HepG2 (cell line): ENCODE measurements around the gene DEFB121. TPM values are rescaled to one million over a fixed set of nuclear protein-coding genes. Genes with fewer than 3 reads are reported as not detected.

Experiments used
- ATAC-seq: fragments of 200-7000 bp; cut with Tn5 transposase; 3 replicates; pipeline ENCODE4 v1.9.1; 2020; ENCODE audit warnings: mild to moderate bottlenecking, moderate library complexity
- BruUV-seq: library from RNA; stranded (reverse); fragments of 400-500 nt; replicated peaks from 2 replicates; lab custom pipeline; 2021; lab: Mats Ljungman, UMichigan
- CTCF ChIA-PET: fragments of 300-600 bp; formaldehyde crosslinking; extraction: SDS; loops from one replicate; lab custom pipeline; 2021; ENCODE audit warnings: low total read pairs, inconsistent platforms, low intra/inter-chr PET ratio; lab: Yijun Ruan, JAX
- POLR2A ChIA-PET: fragments of 350-600 bp; sonication (Branson Sonifier 250); formaldehyde crosslinking; loops from one replicate; lab custom pipeline; 2020; ENCODE audit warnings: antibody characterized with exemption, inconsistent platforms; lab: Yijun Ruan, JAX
- DNase-seq: peaks from one replicate; pipeline ENCODE4 v3.0.0-alpha.2; 2015; ENCODE audit warnings: low spot score
- FAIRE-seq: peaks from 3 replicates; lab custom pipeline; 2011; peaks lifted over from hg19 to GRCh38; lab: Jason Lieb, UNC
- H2AFZ ChIP-seq: one replicate; pipeline ENCODE4 v1.6.1; 2011; ENCODE audit warnings: low read length, inconsistent platforms
- H3K27ac ChIP-seq: fragments of 300-600 bp; 3 replicates; pipeline ENCODE4 v1.8.0; 2011; ENCODE audit warnings: mixed run types, mild to moderate bottlenecking, mixed read lengths, low read length, inconsistent platforms; ENCODE audit not compliant: insufficient read depth; ENCODE audit errors: extremely low read length
- H3K27me3 ChIP-seq, 2 experiments: fragments of 200-600 bp in 1 of 2; 2 replicates in 1 of 2; 3 replicates in 1 of 2; pipeline versions ENCODE4 v1.6.0 to v1.8.0; 2011; ENCODE audit warnings: low read length in 2 of 2, mild to moderate bottlenecking in 2 of 2, moderate library complexity in 2 of 2, inconsistent platforms in 1 of 2; ENCODE audit not compliant: insufficient read depth in 2 of 2, control insufficient read depth in 1 of 2
- H3K36me3 ChIP-seq, 2 experiments: fragments of 200-600 bp in 1 of 2; replicated peaks in 1 of 2; 2 replicates in 1 of 2; 3 replicates in 1 of 2; pipeline versions ENCODE4 v1.5.1 to v1.8.0; 2011; ENCODE audit warnings: low read length in 2 of 2, inconsistent platforms in 1 of 2; ENCODE audit not compliant: insufficient read depth in 2 of 2, control insufficient read depth in 1 of 2
- H3K4me1 ChIP-seq: 2 replicates; pipeline ENCODE4 v1.5.1; 2012; ENCODE audit warnings: low read length, inconsistent platforms; ENCODE audit not compliant: insufficient read depth
- H3K4me2 ChIP-seq: 2 replicates; pipeline ENCODE4 v1.6.0; 2011; ENCODE audit warnings: low read depth, low read length, inconsistent platforms
- H3K4me3 ChIP-seq, 3 experiments: fragments of 200-600 bp in 1 of 3; sonication (generic), shearing (Covaris generic) in 1 of 3; replicated peaks in 1 of 3; 2 replicates each; pipeline ENCODE4 v1.5.1; 2011 to 2016; ENCODE audit warnings: low read length in 3 of 3, inconsistent platforms in 2 of 3, low read depth in 2 of 3, mild to moderate bottlenecking in 2 of 3, control low read depth in 1 of 3, mixed read lengths in 1 of 3; ENCODE audit not compliant: insufficient read depth in 1 of 3
- H3K79me2 ChIP-seq: one replicate; pipeline ENCODE4 v1.6.1; 2011; ENCODE audit warnings: low read length, inconsistent platforms; ENCODE audit not compliant: insufficient read depth
- H3K9ac ChIP-seq: 2 replicates; pipeline ENCODE4 v1.6.0; 2011; ENCODE audit warnings: mild to moderate bottlenecking, low read depth, low read length, inconsistent platforms; ENCODE audit not compliant: insufficient read depth
- H3K9me3 ChIP-seq: 2 replicates; pipeline ENCODE4 v1.5.1; 2012; ENCODE audit warnings: mild to moderate bottlenecking, low read length
- H4K20me1 ChIP-seq: 2 replicates; pipeline ENCODE4 v1.6.0; 2011; ENCODE audit warnings: inconsistent platforms, mild to moderate bottlenecking, low read length, moderate library complexity; ENCODE audit not compliant: insufficient read depth
- CCDC6 ChIP-seq: sonication (generic); formaldehyde crosslinking; IDR thresholded peaks from 2 replicates; pipeline ENCODE4 v1.8.1; 2022; ENCODE audit warnings: mild to moderate bottlenecking, missing genetic modification reagents, moderate library complexity
- ELF1 ChIP-seq: sonication (generic); formaldehyde crosslinking; IDR thresholded peaks from 2 replicates; pipeline ENCODE4 v1.4.0; 2020; ENCODE audit warnings: missing genetic modification reagents
- KMT2A ChIP-seq: sonication (generic); formaldehyde crosslinking; IDR thresholded peaks from 2 replicates; pipeline ENCODE4 v1.4.0; 2020; ENCODE audit warnings: missing genetic modification reagents
- SIX4 ChIP-seq: sonication (generic); formaldehyde crosslinking; IDR thresholded peaks from 2 replicates; pipeline ENCODE4 v1.4.0; 2020; ENCODE audit warnings: missing genetic modification reagents
- WIZ ChIP-seq: sonication (generic); formaldehyde crosslinking; IDR thresholded peaks from 2 replicates; pipeline ENCODE4 v1.5.1; 2020; ENCODE audit warnings: mild to moderate bottlenecking, missing genetic modification reagents
- ZNF691 ChIP-seq: sonication (generic); formaldehyde crosslinking; IDR thresholded peaks from 2 replicates; pipeline ENCODE4 v1.4.0; 2020; ENCODE audit warnings: missing genetic modification reagents, low read depth, mild to moderate bottlenecking, borderline replicate concordance
- ZNF816 ChIP-seq: sonication (generic); formaldehyde crosslinking; IDR thresholded peaks from 2 replicates; pipeline ENCODE4 v1.8.0; 2022; ENCODE audit warnings: missing genetic modification reagents, mild to moderate bottlenecking, borderline replicate concordance
- WGBS: methylation state at CpG from one replicate; pipeline ENCODE4 v1.1.6; 2017; ENCODE audit warnings: low lambda C conversion rate; 5-methylcytosine and 5-hydroxymethylcytosine counted together
- in situ Hi-C: cut with HindIII; loops from 2 replicates; pipeline ENCODE4 v1.10.0; 2017; ENCODE audit warnings: low pct_unique_long_range_greater_than_20kb; ENCODE audit not compliant: extremely low pct_ligation_motif_present
- intact Hi-C: fragments of 100-400 bp; cut with micrococcal nuclease; formaldehyde crosslinking; loops from one replicate; pipeline ENCODE4 v1.10.0; 2022; ENCODE audit not compliant: unreplicated experiment
- polyA plus RNA-seq, 8 experiments: library from polyadenylated mRNA; depleted of rRNA in 3 of 8; stranded (reverse) in 7 of 8; unstranded in 1 of 8; fragments of >200 nt; fragmentation: Illumina TruSeq in 4 of 8; extraction: Trizol in 4 of 8; gene quantifications; 2 replicates each; pipeline versions ENCODE4 v1.2.1 to v1.2.3, GENCODE V29; 2011 to 2016; ENCODE audit warnings: low read depth in 4 of 8, missing spikeins in 1 of 8, mixed read lengths in 1 of 8; ENCODE audit not compliant: insufficient read depth in 1 of 8
- total RNA-seq, 5 experiments: library from RNA; depleted of rRNA; stranded (reverse); fragments of >200 nt; fragmentation: Illumina TruSeq; extraction: Trizol; gene quantifications; 2 replicates each; pipeline ENCODE4 v1.2.3, GENCODE V29; 2016; ENCODE audit warnings: low read depth in 1 of 5
- TF ChIP-seq, protein P1 (sequence below): sonication (generic); formaldehyde crosslinking; IDR thresholded peaks from 2 replicates; pipeline ENCODE4 v1.9.0; 2021; ENCODE audit warnings: missing genetic modification reagents, mild to moderate bottlenecking, borderline replicate concordance
- TF ChIP-seq, protein P2 (sequence below): sonication (generic); formaldehyde crosslinking; IDR thresholded peaks from 2 replicates; pipeline ENCODE4 v1.5.0; 2020; ENCODE audit warnings: mild to moderate bottlenecking, missing genetic modification reagents
- TF ChIP-seq, protein P3 (sequence below): sonication (generic); formaldehyde crosslinking; conservative IDR thresholded peaks from 2 replicates; pipeline ENCODE4 v1.4.0; 2020; ENCODE audit warnings: mild to moderate bottlenecking, missing genetic modification reagents, moderate library complexity
- TF ChIP-seq, protein P4 (sequence below): sonication (generic); formaldehyde crosslinking; IDR thresholded peaks from 2 replicates; pipeline ENCODE4 v1.8.1; 2023; ENCODE audit warnings: mild to moderate bottlenecking, missing genetic modification reagents

The DEFB121 gene
- total and polyA plus RNA-seq, 2 of the 13 experiments (the other 11 are each of a cell fraction or from before 2014, with no cell fraction given): not detected

- TF ChIP-seq, protein P1, sequence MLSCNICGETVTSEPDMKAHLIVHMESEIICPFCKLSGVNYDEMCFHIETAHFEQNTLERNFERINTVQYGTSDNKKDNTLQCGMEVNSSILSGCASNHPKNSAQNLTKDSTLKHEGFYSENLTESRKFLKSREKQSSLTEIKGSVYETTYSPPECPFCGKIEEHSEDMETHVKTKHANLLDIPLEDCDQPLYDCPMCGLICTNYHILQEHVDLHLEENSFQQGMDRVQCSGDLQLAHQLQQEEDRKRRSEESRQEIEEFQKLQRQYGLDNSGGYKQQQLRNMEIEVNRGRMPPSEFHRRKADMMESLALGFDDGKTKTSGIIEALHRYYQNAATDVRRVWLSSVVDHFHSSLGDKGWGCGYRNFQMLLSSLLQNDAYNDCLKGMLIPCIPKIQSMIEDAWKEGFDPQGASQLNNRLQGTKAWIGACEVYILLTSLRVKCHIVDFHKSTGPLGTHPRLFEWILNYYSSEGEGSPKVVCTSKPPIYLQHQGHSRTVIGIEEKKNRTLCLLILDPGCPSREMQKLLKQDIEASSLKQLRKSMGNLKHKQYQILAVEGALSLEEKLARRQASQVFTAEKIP (CRISPR knock-in tag): no peak
- TF ChIP-seq ELF1 (CRISPR knock-in tag) (no peak), SIX4 (CRISPR knock-in tag) (no peak)
- TF ChIP-seq, protein P2, sequence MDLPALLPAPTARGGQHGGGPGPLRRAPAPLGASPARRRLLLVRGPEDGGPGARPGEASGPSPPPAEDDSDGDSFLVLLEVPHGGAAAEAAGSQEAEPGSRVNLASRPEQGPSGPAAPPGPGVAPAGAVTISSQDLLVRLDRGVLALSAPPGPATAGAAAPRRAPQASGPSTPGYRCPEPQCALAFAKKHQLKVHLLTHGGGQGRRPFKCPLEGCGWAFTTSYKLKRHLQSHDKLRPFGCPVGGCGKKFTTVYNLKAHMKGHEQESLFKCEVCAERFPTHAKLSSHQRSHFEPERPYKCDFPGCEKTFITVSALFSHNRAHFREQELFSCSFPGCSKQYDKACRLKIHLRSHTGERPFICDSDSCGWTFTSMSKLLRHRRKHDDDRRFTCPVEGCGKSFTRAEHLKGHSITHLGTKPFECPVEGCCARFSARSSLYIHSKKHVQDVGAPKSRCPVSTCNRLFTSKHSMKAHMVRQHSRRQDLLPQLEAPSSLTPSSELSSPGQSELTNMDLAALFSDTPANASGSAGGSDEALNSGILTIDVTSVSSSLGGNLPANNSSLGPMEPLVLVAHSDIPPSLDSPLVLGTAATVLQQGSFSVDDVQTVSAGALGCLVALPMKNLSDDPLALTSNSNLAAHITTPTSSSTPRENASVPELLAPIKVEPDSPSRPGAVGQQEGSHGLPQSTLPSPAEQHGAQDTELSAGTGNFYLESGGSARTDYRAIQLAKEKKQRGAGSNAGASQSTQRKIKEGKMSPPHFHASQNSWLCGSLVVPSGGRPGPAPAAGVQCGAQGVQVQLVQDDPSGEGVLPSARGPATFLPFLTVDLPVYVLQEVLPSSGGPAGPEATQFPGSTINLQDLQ (CRISPR knock-in tag): no peak
These were observed 46.6 kb upstream of the DEFB121 start (continued) for GRCh38 chr20:31452575-31452974.

GRCh38 chr20:31449511-31450414, 43.7 kb upstream of the DEFB121 start:
- Histone ChIP-seq H4K20me1 (no peaks in the 10 kb centered on the region), H3K79me2 (no peaks in the 10 kb centered on the region), H3K4me3 (0 out of 6 replicates have a peak overlapping the region, but pooled peaks of 1 of the 3 experiments have one; percentile 0), H3K27me3 (no peaks in the 10 kb centered on the region), H3K4me2 (peak overlapping the region; percentile 61), H3K4me1 (peaks cover 33% of the 10 kb centered on the region), H3K27ac (peak overlapping the region; percentile 47), H2AFZ (peak overlapping the region; percentile 85), H3K36me3 (no peaks in the 10 kb centered on the region), H3K9ac (peak overlapping the region; percentile 39), H3K9me3 (no peaks in the 10 kb centered on the region)
- ATAC-seq (peak; percentile 67), DNase-seq (peak; percentile 82), FAIRE-seq (peak; percentile 4)
- POLR2A ChIA-PET: no interaction called here
- no TSS peak for BruUV-seq
- WGBS: 23% methylated on average over 8 of the region's 8 CpGs
- intact Hi-C loops (no loop called here), in situ Hi-C loops (no loop called here)
- CTCF ChIA-PET: no interaction called here
- TF ChIP-seq, protein P3, sequence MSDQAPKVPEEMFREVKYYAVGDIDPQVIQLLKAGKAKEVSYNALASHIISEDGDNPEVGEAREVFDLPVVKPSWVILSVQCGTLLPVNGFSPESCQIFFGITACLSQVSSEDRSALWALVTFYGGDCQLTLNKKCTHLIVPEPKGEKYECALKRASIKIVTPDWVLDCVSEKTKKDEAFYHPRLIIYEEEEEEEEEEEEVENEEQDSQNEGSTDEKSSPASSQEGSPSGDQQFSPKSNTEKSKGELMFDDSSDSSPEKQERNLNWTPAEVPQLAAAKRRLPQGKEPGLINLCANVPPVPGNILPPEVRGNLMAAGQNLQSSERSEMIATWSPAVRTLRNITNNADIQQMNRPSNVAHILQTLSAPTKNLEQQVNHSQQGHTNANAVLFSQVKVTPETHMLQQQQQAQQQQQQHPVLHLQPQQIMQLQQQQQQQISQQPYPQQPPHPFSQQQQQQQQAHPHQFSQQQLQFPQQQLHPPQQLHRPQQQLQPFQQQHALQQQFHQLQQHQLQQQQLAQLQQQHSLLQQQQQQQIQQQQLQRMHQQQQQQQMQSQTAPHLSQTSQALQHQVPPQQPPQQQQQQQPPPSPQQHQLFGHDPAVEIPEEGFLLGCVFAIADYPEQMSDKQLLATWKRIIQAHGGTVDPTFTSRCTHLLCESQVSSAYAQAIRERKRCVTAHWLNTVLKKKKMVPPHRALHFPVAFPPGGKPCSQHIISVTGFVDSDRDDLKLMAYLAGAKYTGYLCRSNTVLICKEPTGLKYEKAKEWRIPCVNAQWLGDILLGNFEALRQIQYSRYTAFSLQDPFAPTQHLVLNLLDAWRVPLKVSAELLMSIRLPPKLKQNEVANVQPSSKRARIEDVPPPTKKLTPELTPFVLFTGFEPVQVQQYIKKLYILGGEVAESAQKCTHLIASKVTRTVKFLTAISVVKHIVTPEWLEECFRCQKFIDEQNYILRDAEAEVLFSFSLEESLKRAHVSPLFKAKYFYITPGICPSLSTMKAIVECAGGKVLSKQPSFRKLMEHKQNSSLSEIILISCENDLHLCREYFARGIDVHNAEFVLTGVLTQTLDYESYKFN (CRISPR knock-in tag): 0 out of 2 replicates have a peak, but pooled peaks have one; percentile 39
- no peak for TF ChIP-seq KMT2A (CRISPR knock-in tag)
- TF ChIP-seq WIZ: no peak
- TF ChIP-seq, protein P4, sequence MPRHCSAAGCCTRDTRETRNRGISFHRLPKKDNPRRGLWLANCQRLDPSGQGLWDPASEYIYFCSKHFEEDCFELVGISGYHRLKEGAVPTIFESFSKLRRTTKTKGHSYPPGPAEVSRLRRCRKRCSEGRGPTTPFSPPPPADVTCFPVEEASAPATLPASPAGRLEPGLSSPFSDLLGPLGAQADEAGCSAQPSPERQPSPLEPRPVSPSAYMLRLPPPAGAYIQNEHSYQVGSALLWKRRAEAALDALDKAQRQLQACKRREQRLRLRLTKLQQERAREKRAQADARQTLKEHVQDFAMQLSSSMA: no peak
- no peak for TF ChIP-seq ZNF691
- TF ChIP-seq CCDC6: no peak
- TF ChIP-seq ZNF816: no peak
